HG03159 (cell line): Measurements from ENCODE around the gene CRACDL.

Source experiments
- ATAC-seq: cut with Tn5 transposase; IDR thresholded peaks from one replicate; pipeline ENCODE4 v1.9.1; 2021; ENCODE audit warnings: mild to moderate bottlenecking, moderate library complexity; ENCODE audit not compliant: unreplicated experiment

Gene CRACDL

GRCh38 chr2:98924910-98925309, 11.1 kb downstream of the CRACDL start:
- ATAC-seq = no peak

- no peak for ATAC-seq
Measured at GRCh38 chr2:98924038-98924830, 11.8 kb downstream of the CRACDL start.

- ATAC-seq = no peak
Measured at GRCh38 chr2:98923244-98923940, 12.6 kb downstream of the CRACDL start.

DNA sequence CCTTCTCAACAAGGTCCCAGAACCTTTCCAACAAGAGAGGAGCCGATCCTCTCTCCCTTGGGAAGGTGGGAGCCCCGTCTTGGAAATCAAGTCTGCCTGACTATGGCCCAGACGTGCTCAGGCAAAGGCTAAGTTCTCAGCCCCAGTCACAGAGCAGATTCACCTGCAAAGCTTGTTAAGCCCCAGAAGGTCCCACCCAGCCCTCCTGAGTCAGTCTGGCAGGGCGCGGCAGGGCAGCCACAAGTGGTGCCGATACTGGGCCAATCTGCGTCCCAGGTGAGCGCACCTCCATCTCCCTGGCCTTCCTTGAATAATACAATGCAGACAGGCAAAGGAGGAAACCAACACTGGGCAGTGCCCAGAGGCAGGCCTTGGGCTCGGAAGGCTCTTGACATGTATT, 15.0 kb downstream of the CRACDL start:
- no peak for ATAC-seq

- ATAC-seq = no peak
Measured at GRCh38 chr2:98917031-98917471, 19.0 kb downstream of the CRACDL start.

DNA sequence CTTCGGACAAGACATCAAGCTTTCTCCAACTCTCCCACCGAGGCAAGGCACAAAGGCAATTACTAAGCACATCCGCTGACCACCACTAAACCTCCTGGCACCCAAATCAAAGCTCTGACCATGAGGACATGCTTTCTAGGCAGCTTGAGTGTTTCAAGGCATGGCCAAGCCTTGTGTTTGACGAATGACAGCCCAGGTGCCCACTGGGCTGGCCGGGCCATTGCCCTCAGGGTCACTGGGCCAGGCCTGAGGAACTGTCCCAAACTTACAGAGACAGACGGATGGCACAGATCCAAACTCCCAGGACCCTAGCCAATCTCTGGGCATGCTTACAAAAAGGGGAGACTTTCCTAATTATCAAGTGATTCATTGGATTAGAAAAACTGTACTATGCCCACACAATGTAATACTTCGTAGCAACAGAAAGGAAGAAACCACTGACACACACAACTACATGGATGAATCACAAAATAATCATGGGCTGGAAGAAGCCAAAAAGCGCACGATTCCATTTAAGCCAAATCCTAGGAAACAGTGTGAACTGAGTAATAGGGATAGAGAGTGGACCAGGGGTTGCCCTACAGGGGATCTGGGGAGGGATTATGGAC, 20.2 kb downstream of the CRACDL start:
- no peak for ATAC-seq

- no peak for ATAC-seq
Measured at GRCh38 chr2:98914713-98915580, 21.1 kb downstream of the CRACDL start.

DNA sequence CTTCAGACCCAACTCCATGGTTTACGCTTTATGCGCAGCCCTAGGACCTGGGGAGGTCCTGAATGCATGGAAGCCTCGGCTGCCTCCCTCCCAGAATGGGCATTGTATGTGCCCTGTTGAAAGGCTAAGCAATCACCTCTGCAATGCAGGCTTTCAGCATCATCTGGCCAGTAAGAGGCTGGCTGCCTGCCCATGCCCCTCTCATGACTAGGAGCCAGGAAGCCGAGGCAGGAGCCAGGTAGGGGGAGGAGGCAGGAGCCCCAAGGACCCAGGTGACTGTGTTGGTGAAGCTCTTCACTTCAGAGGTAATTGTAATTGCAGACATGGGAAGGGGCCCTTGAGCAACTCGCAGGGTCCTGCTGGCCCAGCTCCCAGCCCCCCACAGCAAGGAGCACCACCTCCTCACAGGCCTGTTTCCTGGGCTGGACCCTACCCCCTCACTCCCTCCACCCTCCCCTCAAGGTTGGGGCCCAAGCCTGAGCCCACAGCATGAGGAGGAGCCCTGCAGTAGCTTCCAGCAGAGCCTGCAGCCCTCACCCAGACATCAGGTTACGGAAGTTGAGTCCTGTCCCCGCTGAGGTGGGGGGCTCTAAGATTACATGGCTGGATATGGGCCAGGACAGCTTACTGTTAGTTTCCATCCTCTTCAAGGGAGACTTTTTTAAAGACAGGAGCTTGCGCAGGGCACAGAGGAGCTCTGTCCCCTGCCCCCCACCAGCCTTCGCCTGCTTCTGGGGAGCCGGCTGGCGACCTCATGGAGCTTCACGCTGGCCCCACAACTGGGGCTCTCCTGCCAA, 21.9 kb downstream of the CRACDL start:
- ATAC-seq = no peak

DNA sequence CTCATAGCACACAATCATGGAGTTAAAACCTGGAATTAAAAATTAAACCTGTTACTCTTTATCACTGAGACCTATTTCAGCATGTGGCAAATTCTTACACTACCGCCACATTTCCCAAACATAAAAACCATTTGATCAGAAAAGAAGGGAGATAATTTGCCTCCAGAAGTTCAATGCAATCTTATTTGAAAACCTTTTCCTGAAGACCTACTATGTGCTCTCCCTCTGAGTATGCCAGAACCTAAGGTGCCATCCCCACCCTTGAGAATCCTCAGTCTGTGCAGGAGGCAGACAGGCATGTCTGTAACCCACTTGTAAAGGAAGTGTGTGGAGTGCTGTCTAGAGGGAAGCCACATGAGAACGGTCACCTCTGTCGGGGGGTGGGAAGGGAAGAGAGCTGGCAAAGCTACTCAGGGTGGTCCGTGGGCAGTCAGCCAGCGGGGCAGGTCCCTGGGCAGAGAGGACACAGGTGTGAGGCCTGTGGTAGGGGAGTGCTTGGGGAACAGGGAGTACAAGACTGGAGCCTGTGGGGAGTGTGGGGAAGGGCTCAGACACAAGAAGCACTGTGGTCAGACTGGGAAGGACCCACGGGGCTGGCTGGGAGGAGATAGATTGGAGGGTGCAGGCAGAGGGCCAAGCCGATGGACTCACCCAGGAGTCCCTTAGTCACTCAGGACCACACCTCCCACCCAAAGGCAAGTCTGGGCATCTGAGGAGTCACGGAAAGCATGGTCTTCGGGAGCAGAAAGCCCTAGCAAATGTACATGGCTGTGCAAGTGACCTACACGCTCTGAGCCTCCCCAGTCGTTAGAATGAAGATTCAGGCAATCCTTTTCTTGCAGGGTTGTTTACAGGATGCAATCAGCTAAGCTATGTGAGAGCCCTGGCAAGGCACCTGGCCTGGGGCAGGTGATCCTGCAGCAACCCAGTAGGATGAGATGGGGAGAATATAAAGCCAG, 22.8 kb downstream of the CRACDL start:
- no peak for ATAC-seq

GRCh38 chr2:98912221-98912851, 23.7 kb downstream of the CRACDL start:
- ATAC-seq = no peak

DNA sequence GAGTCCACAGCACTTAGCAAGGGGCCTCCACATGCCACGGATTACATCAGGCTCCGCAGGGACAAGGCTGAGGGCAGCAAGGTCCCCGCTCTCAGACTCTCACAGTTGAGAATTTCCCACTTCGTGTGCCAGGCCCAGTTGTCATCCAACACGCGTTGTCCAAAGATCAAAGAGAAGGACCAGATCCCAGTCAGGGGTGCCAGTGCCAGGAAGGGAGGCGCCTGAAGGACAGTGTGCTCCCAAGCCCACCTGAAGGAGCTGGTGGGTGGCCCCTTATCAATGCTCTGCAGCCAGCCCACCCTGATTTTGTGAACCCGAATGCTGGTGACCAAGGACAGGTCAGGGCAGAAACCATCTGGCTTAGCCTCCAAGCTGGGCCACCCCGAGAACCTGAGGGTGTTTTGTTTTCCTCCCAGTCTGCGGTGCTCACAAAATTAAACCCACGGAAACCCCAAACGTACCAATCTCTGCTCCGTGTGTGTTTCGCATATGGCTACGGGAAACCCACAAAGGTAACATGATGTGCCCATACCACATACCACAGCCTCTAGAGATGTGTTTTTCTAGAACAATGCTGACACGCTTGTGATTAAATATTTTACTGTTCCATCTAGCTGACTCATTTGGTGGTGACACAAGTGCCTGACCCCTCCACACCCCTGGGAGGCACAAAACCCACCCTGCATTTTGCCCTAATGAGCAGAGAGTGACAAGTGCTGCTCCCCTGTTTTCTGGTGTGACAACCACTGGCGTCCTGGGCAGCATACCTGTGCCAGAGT, 24.5 kb downstream of the CRACDL start:
- ATAC-seq = no peak

- ATAC-seq = no peak
Measured at GRCh38 chr2:98911126-98911375, 25.0 kb downstream of the CRACDL start.

DNA sequence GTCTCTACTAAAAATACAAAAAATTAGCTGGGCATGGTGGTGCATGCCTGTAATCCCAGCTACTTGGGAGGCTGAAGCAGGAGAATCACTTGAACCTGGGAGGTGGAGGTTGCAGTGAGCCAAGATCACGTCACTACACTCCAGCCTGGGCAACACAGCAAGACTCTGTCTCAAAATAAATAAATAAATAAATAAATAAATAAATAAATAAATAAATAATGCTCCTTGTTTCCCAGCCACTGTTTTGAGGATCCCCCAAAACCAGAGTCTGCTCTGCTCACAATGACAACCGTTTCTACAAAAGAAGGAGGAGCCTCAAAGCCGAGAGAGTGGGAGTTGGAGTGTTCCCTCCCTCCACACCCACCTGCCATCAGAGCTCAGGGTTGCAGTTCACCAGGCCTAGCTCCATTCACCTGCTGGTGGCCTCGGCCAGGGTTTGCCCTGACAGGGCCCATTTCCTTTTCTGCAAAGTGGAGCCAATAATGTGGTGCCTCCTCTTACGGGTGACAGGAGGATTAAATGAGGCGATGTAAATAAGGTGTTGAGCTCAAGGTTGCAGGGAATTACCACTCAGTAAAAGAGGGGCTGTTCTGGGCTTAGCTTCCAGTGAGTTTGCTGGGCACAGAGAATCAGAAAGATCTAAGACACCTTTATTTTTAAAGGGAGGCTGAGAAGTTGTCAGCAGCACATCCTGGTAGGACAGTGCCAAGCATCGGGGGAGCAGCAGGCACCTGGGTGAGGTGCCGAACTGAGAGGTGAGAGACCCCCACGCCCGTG, 25.5 kb downstream of the CRACDL start:
- no peak for ATAC-seq

GRCh38 chr2:98909317-98910211, 26.5 kb downstream of the CRACDL start:
- ATAC-seq = no peak

- ATAC-seq = no peak
Measured at GRCh38 chr2:98908931-98909316, 27.1 kb downstream of the CRACDL start.
